Hippocampal formation (tissue), 2 donors: Measurements from ENCODE around the gene CDC6.

Experiments used
- DNase-seq, 2 donors: peaks; one replicate each; lab custom pipeline; 2025; lab: John Stamatoyannopoulos, UW

CDC6 gene

GRCh38 chr17:40312131-40312731, 24.6 kb downstream of the CDC6 start:
- peak in 1 of 2 donors; percentile 40 for DNase-seq

DNA sequence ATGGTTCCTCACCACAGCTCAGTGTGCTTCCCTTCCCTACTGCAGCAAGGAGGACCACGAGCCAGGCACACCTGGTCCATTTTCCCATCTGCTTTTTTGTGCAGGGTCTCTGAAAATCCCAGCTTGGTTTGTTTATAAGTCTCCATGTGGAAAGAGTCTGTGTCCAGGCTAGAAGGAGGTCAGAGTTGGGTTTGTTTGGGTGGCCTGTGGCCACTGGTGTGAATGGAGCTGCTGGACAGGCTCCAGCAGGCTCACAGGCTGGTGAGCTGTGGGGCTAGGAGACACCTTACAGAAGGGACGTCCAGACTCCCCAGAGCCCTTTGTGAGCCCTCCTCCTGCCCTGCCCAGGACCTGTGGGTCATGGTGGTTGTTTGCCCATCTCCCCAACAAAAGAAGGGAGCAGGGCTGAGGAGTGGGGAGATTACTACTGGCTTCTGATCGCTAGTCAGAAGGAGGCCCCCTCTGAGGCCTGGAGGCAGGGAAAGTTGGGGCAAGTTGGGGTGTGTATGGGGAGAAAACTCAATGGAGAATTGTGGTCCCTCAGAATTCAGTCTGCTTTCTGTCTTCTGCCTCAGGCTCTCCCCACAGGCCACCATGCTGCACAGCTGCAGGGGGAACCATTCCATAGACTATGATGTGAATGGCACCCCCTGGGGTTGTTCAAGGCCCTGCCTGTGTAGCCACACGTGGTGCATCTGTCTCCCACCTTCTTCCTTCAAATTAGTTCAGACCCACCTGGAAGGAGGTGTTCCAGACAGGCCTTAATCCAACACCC, 25.4 kb downstream of the CDC6 start:
- DNase-seq: no peak

- no peak for DNase-seq
Observed at GRCh38 chr17:40313668-40314583, 26.2 kb downstream of the CDC6 start.

DNA sequence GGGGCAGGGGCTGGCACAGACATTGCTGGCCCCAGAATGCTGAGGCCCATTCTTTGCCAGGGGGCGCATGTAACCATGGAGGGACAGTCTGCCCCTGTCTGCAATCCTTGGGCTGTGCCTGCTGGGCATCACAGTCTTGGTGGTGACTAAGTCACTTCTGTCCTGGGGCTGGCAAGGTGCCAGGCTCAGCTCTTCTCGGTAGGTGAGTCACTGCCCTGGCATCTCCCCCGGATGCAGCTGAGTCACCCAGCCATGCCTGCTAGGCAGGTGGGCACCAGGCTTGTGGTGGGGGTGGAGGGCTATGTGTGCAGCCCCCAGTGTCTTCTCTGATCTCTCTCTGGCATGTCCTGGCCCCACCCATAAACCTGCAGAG, 26.9 kb downstream of the CDC6 start:
- no peak for DNase-seq

GRCh38 chr17:40315206-40315605, 27.5 kb downstream of the CDC6 start:
- no peak for DNase-seq

- no peak for DNase-seq
Observed at GRCh38 chr17:40315678-40316570, 28.2 kb downstream of the CDC6 start.

- no peak for DNase-seq
Observed at GRCh38 chr17:40316571-40317344, 29.1 kb downstream of the CDC6 start.

GRCh38 chr17:40317345-40317873, 29.7 kb downstream of the CDC6 start:
- no peak for DNase-seq

DNA sequence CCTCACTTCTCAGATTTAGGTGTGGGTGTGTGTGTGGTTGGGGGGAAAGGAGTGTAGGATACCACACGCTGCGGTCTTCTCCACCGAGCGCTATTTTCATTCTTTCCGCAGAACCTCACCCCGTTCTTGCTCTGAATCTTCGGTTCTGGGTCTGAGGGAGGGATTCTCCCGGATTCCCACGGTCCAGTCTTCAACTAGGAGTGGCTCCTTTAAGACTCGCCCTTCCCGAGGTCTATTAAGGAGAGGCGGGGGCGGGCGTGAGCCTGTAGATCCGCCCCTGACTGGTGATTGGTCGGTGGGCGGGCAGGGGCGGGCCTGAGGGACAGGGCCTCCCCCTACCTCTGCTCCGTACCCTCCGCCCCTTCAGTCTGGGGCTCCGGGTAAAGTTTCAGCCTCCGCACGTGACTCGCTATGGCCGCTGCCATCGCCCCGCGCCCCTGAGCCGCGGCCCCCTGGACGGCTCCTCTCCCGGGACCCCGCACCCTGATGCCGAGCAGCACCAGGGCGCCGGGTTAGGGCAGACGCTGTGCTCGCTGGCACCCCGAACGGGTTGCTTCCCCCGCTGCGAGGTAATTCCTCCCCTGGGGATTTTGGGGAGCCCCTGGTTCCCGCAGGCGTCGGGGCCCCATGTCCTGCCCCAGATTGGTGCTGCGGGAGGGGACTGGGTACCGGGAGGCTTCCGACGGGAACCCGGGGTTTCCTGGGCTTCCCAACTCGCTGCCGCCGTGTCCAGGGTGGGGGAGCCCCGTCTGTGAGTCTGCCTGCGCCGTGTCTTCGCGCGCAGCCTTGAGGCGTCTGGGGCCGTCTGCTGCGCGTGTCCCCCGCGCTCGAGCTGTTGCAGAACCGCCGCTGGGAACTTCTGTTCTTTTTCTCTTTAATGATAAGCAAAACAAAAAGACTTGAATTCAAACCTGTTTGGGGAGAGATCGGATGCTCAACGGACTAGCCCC, 30.5 kb downstream of the CDC6 start:
- DNase-seq: peak; percentile 80 to 92

- DNase-seq: no peak
Observed at GRCh38 chr17:40318830-40319391, 31.2 kb downstream of the CDC6 start.

- DNase-seq: no peak
Observed at GRCh38 chr17:40319651-40320540, 32.2 kb downstream of the CDC6 start.

GRCh38 chr17:40320756-40321523, 33.3 kb downstream of the CDC6 start:
- DNase-seq: no peak

- DNase-seq: no peak
Observed at GRCh38 chr17:40321524-40321929, 33.8 kb downstream of the CDC6 start.

- DNase-seq: no peak
Observed at GRCh38 chr17:40321961-40322357, 34.3 kb downstream of the CDC6 start.

DNA sequence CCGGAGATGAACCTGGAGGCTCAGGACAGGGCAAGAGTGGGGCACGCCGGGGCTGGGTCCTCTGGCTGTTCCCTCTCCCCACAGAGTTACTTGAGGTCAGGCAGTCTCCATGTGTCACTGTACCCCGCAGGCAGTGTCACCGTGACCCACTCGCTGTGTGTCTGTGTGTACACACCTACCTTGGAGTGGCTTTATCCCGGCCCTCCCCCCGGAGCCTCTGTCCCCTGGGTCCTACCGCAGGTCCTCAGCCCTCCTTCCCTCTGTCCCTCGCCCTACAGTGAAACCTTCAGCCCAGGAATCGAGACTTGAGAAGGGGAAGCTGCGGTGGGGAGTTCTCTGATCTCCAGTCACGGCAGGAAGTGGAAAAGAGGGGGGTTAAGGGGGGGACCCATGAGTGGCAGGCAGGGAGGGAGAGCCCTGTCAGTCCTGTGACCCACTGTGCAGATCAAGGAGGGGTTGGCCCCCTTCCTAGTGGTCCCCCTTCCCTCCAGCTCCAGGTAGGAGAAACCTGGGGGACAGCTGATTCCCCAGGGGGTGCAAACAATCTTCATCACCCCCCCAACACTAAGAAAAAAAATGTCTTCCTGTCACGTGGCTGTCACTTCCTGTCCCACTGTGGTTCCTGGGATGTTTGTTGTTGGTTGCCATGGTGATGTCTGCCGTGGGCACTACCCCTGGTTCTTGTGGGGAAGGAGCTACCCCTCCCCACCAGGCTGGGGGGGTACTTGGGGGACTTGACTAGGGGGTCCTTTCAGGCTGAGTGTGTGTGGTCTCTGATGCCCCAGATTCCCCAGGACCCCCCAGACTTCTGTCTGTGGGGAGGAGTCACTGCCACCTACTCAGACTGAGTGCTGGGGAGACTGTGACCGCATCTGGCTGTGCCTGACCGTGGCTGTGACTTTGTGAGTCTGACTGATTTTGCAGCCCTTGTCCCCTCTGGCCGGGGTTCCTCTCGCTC, 35.0 kb downstream of the CDC6 start:
- DNase-seq: peak in 1 of 2 donors; percentile 60
